HCT116 (cell line): ENCODE measurements around the gene TIGD3. TPM values are rescaled to one million over a fixed set of nuclear protein-coding genes. Genes with fewer than 3 reads are reported as not detected.
A peak's percentile ranks its signal among the peaks of the same experiment; 100 is the strongest.

ENCODE experiments used
- ATAC-seq: fragments of 200-7000 bp; cut with Tn5 transposase; 2 replicates; pipeline ENCODE4 v1.9.1; 2020; ENCODE audit warnings: mild to moderate bottlenecking, moderate library complexity
- BruUV-seq: library from RNA; stranded (reverse); fragments of 400-500 nt; replicated peaks from 2 replicates; lab custom pipeline; 2021; lab: Mats Ljungman, UMichigan
- CTCF ChIA-PET: fragments of 300-600 bp; sonication (Branson Sonifier 250); formaldehyde crosslinking; loops from one replicate; lab custom pipeline; 2021; ENCODE audit warnings: antibody characterized with exemption; lab: Charles Lee
- POLR2A ChIA-PET: fragments of 300-600, 350-600 bp; sonication (Branson Sonifier 250); formaldehyde crosslinking; loops from one replicate; lab custom pipeline; 2021; ENCODE audit warnings: antibody characterized with exemption; lab: Charles Lee
- RAD21 ChIA-PET, 2 experiments: fragments of 300-600 bp; sonication (Branson Sonifier 250); formaldehyde crosslinking; loops; one replicate each; lab custom pipeline; 2023; ENCODE audit warnings: low total read pairs in 2 of 2; ENCODE audit not compliant: uncharacterized antibody in 2 of 2, unreplicated experiment in 2 of 2, low non-redundant PET in 1 of 2; lab: Charles Lee
- DNase-seq: peaks from one replicate; pipeline ENCODE4 v3.0.0-alpha.2; 2010; ENCODE audit warnings: low read depth, low spot score
- H2AFZ ChIP-seq: fragments of 200-600 bp; shearing (Covaris generic), sonication (generic); 2 replicates; pipeline ENCODE4 v1.6.1; 2017; ENCODE audit warnings: low read depth, mixed run types, mixed read lengths, antibody characterized with exemption, low read length; ENCODE audit not compliant: poor library complexity, severe bottlenecking
- H3K27ac ChIP-seq: 2 replicates; pipeline ENCODE4 v1.5.1; 2012; ENCODE audit warnings: low read depth, low read length
- H3K27me3 ChIP-seq: fragments of 200-600 bp; sonication (generic); 2 replicates; pipeline ENCODE4 v1.6.1; 2016; ENCODE audit warnings: mixed run types, low read length, mixed read lengths; ENCODE audit not compliant: insufficient read depth
- H3K36me3 ChIP-seq, 2 experiments: fragments of 200-500 bp in 1 of 2; fragments of 200-600 bp in 1 of 2; sonication (Bioruptor generic) in 1 of 2; sonication (generic) in 1 of 2; 2 replicates each; pipeline versions ENCODE4 v1.5.1 to v1.6.1; 2014 to 2016; ENCODE audit warnings: low read length in 2 of 2, inconsistent platforms in 1 of 2, mixed read lengths in 1 of 2, mixed run types in 1 of 2; ENCODE audit not compliant: insufficient read depth in 2 of 2, control insufficient read depth in 1 of 2
- H3K4me1 ChIP-seq, 2 experiments: fragments of 200-600 bp in 1 of 2; sonication (generic) in 1 of 2; 2 replicates each; pipeline versions ENCODE4 v1.5.1 to v1.6.1; 2012 to 2017; ENCODE audit warnings: low read length in 2 of 2, inconsistent platforms in 1 of 2, mild to moderate bottlenecking in 1 of 2, mixed read lengths in 1 of 2, mixed run types in 1 of 2, moderate library complexity in 1 of 2; ENCODE audit not compliant: insufficient read depth in 2 of 2, control insufficient read depth in 1 of 2
- H3K4me2 ChIP-seq: fragments of 200-600 bp; sonication (generic); 2 replicates; pipeline ENCODE4 v1.6.1; 2017; ENCODE audit warnings: mixed run types, low read length, mixed read lengths
- H3K4me3 ChIP-seq, 2 experiments: fragments of 200-600 bp in 1 of 2; sonication (generic) in 1 of 2; replicated peaks in 1 of 2; 2 replicates each; pipeline ENCODE4 v1.5.1; 2011 to 2016; ENCODE audit warnings: low read length in 2 of 2, control low read depth in 1 of 2, low read depth in 1 of 2, mild to moderate bottlenecking in 1 of 2, mixed read lengths in 1 of 2, mixed run types in 1 of 2
- H3K79me2 ChIP-seq: fragments of 200-600 bp; sonication (generic); 2 replicates; pipeline ENCODE4 v1.6.1; 2017; ENCODE audit warnings: mild to moderate bottlenecking, mixed run types, low read length, moderate library complexity, mixed read lengths; ENCODE audit not compliant: insufficient read depth
- H3K9ac ChIP-seq: fragments of 200-600 bp; sonication (generic); 2 replicates; pipeline ENCODE4 v1.6.1; 2016; ENCODE audit warnings: low read length, mixed read lengths
- H3K9me2 ChIP-seq: fragments of 200-600 bp; sonication (generic), shearing (Covaris generic); 2 replicates; pipeline ENCODE4 v1.6.1; 2017; ENCODE audit warnings: mixed run types, mild to moderate bottlenecking, moderate library complexity; ENCODE audit not compliant: insufficient read depth
- H3K9me3 ChIP-seq, 2 experiments: fragments of 200-500 bp in 1 of 2; fragments of 200-600 bp in 1 of 2; sonication (Bioruptor generic) in 1 of 2; sonication (generic) in 1 of 2; 2 replicates each; pipeline ENCODE4 v1.6.1; 2014 to 2017; ENCODE audit warnings: low read length in 2 of 2, mixed read lengths in 2 of 2, inconsistent platforms in 1 of 2, low read depth in 1 of 2, mild to moderate bottlenecking in 1 of 2, mixed run types in 1 of 2, moderate library complexity in 1 of 2; ENCODE audit not compliant: control insufficient read depth in 1 of 2, insufficient read depth in 1 of 2
- H4K20me1 ChIP-seq: fragments of 200-600 bp; sonication (generic), shearing (Covaris generic); 2 replicates; pipeline ENCODE4 v1.6.1; 2017; ENCODE audit warnings: mixed run types, mild to moderate bottlenecking, moderate library complexity; ENCODE audit not compliant: insufficient read depth
- ATF3 ChIP-seq: IDR thresholded peaks from 2 replicates; pipeline ENCODE4 v1.6.1; 2012
- CBX3 ChIP-seq: IDR thresholded peaks from 2 replicates; pipeline ENCODE4 v1.6.1; 2012; ENCODE audit warnings: low read depth
- CEBPB ChIP-seq: IDR thresholded peaks from 2 replicates; pipeline ENCODE4 v1.6.1; 2012; ENCODE audit warnings: low read depth
- CTCF ChIP-seq, 3 experiments: fragments of 200-600 bp in 1 of 3; sonication (generic) in 1 of 3; IDR thresholded peaks in 2 of 3; conservative IDR thresholded peaks in 1 of 3; 2 replicates each; pipeline ENCODE4 v1.5.1; 2012 to 2017; ENCODE audit warnings: low read depth in 2 of 3, low read length in 2 of 3, antibody characterized with exemption in 1 of 3, borderline replicate concordance in 1 of 3, control low read depth in 1 of 3, mild to moderate bottlenecking in 1 of 3, mixed read lengths in 1 of 3, mixed run types in 1 of 3, moderate library complexity in 1 of 3; ENCODE audit not compliant: insufficient read depth in 1 of 3
- ELF1 ChIP-seq: IDR thresholded peaks from 2 replicates; pipeline ENCODE4 v1.6.1; 2012; ENCODE audit warnings: low read depth, borderline replicate concordance
- FOSL1 ChIP-seq: IDR thresholded peaks from 2 replicates; pipeline ENCODE4 v1.6.1; 2012; ENCODE audit warnings: low read depth
- JUND ChIP-seq: IDR thresholded peaks from 2 replicates; pipeline ENCODE4 v1.6.1; 2012
- POLR2A ChIP-seq: IDR thresholded peaks from 2 replicates; pipeline ENCODE4 v1.7.0; 2011; ENCODE audit warnings: borderline replicate concordance; ENCODE audit not compliant: insufficient read depth, insufficient read length; ENCODE audit errors: extremely low read depth
- POLR2AphosphoS5 ChIP-seq: IDR thresholded peaks from 2 replicates; pipeline ENCODE4 v1.6.1; 2011; ENCODE audit warnings: mild to moderate bottlenecking, low read depth, low read length, moderate library complexity
- RAD21 ChIP-seq: IDR thresholded peaks from 2 replicates; pipeline ENCODE4 v1.6.1; 2012; ENCODE audit warnings: low read depth, mild to moderate bottlenecking
- REST ChIP-seq: IDR thresholded peaks from 2 replicates; pipeline ENCODE4 v1.6.1; 2012; ENCODE audit warnings: low read depth
- SRF ChIP-seq: IDR thresholded peaks from 2 replicates; pipeline ENCODE4 v1.6.1; 2012; ENCODE audit warnings: low read depth
- TCF7L2 ChIP-seq: IDR thresholded peaks from 2 replicates; pipeline ENCODE4 v1.7.0; 2011; ENCODE audit warnings: borderline replicate concordance, inconsistent platforms; ENCODE audit not compliant: insufficient read depth, insufficient read length; ENCODE audit errors: extremely low read depth
- YY1 ChIP-seq: IDR thresholded peaks from 2 replicates; pipeline ENCODE4 v1.6.1; 2011; ENCODE audit warnings: low read length, low read depth, moderate library complexity, mild to moderate bottlenecking; ENCODE audit not compliant: insufficient replicate concordance; ENCODE audit errors: extremely low read depth
- ZBTB33 ChIP-seq: IDR thresholded peaks from 2 replicates; pipeline ENCODE4 v1.6.1; 2011; ENCODE audit warnings: mild to moderate bottlenecking, low read length, moderate library complexity; ENCODE audit not compliant: insufficient replicate concordance; ENCODE audit errors: extremely low read depth
- ZFX ChIP-seq: fragments of 450-650 bp; IDR thresholded peaks from 2 replicates; pipeline ENCODE4 v1.6.1; 2017
- ZNF274 ChIP-seq: fragments of 200-500 bp; sonication (Bioruptor generic); IDR thresholded peaks from 2 replicates; pipeline ENCODE4 v1.6.1; 2014; ENCODE audit warnings: mild to moderate bottlenecking, low read depth, low read length, inconsistent platforms
- intact Hi-C: fragments of 100-400 bp; cut with micrococcal nuclease; formaldehyde crosslinking; loops from 2 replicates; pipeline ENCODE4 v1.10.0; 2022
- total RNA-seq: library from RNA; stranded (reverse); gene quantifications from one replicate; pipeline ENCODE4 v1.2.1, GENCODE V29; 2021; ENCODE audit not compliant: unreplicated experiment

Gene TIGD3
- total RNA-seq, 1 experiment from 2014 or later: 2.4 TPM

- H4K20me1 ChIP-seq: no peaks in the 10 kb centered on the region
- CTCF ChIA-PET: interaction anchor here (0.6 to 1.9 kb wide), 7 partner anchors 34 to 129 kb away, joined by 3 to 8 read pairs (median 5); no protein-coding TSS in a partner anchor
- intact Hi-C loops: loop anchor here (1.0 to 5.0 kb wide), 5 partner anchors 16 to 190 kb away; partner anchors contain the start of genes FAM89B and ZNRD2
Measured at GRCh38 chr11:65382033-65382803, 27.7 kb downstream of the TIGD3 start, which contains the start of gene SLC25A45. SLC25A45 (minus strand) TSS chr11:65382646; CDS start chr11:65381951, 695 bp downstream.

More at GRCh38 chr11:65382033-65382803, 27.7 kb downstream of the TIGD3 start, which contains the start of gene SLC25A45:
- Histone ChIP-seq H3K4me1 (peaks cover 55 to 69% of the 10 kb centered on the region in 2 experiments), H3K9me2 (no peaks in the 10 kb centered on the region), H3K4me3 (peak within 1 kb of the TSS; percentile 46 to 55), H3K4me2 (peak within 1 kb of the TSS; percentile 85), H3K36me3 (no peaks in the 10 kb centered on the region), H3K9me3 (no peaks in the 10 kb centered on the region), H3K9ac (peak within 1 kb of the TSS; percentile 70), H2AFZ (peak within 1 kb of the TSS; percentile 31), H3K79me2 (peaks cover 6% of the 10 kb centered on the region; the same call in 1 of the 2 replicates), H3K27ac (peak within 1 kb of the TSS; percentile 99), H3K27me3 (no peaks in the 10 kb centered on the region)
- POLR2A ChIA-PET: interaction anchor here (0.8 to 2.9 kb wide), 12 partner anchors 9 to 126 kb away, joined by 3 to 20 read pairs (median 4); partner anchors contain the start of genes MALAT1 and NEAT1
- TF ChIP-seq CTCF (IDR thresholded peaks at IDR 0.05 in 2 of 3, conservative IDR thresholded peaks at IDR 0.05 in 1 of 3; ENCODE audit: borderline replicate concordance in 1 of 3, insufficient read depth in 1 of 3, low read depth in 2 of 3, low read length in 2 of 3) (peak in 2 of 3 experiments; percentile 63 to 75; a peak in 4 of 6 replicates), RAD21 (no peak), ZNF274 (no peak), YY1 (peak; percentile 77), FOSL1 (no peak), TCF7L2 (peak; percentile 30), ZFX (peak; percentile 53; the same call in 1 of the 2 replicates), ELF1 (no peak), POLR2AphosphoS5 (peak; percentile 53), SRF (no peak), REST (no peak), POLR2A (no peak), JUND (no peak), ZBTB33 (no peak), CBX3 (no peak), CEBPB (no peak), ATF3 (no peak)
- BruUV-seq: no TSS peak
- RAD21 ChIA-PET: interaction anchor here in 1 of 2 experiments (1.3 kb wide), 1 partner anchor 111 kb away, joined by 3 read pairs; no protein-coding TSS in a partner anchor
- DNase-seq (peak; percentile 92), ATAC-seq (peak; percentile 83)
